ENCODE data around the gene LRIG2. TPM values are rescaled to one million over a fixed set of nuclear protein-coding genes. Genes with fewer than 3 reads are reported as not detected.
A peak's percentile ranks its signal among the peaks of the same experiment; 100 is the strongest.

Gene LRIG2
- total RNA-seq, 1 donor, result 17.4 TPM

DNA sequence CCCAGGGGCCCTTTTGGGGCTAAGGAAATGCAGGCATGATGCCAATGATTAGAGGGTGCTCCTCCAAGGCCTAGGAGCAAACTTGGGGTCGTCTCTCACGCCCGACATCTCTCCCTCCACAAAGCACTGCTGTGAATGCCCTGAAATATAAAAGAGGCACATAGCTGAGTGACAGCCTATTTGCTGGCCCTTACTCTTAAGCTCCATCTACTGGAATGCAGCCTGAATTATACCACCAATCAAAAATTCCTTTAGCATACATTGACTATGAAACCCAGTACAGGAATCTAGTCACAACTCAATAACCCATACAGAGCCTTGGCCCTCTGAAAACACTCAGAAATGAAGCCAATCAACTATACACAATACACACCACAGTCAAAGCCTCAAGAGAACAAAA lies 105.5 kb downstream of the LRIG2 start:
- Histone ChIP-seq H3K4me1 (ENCODE audit: insufficient read depth, low read length) (no peaks in the 10 kb centered on the region), H4K20me1 (ENCODE audit: insufficient read depth, low read length) (no peaks in the 10 kb centered on the region), H2AFZ (ENCODE audit: low read length) (no peak overlapping the region), H3K4me3 (ENCODE audit: insufficient read depth, low read length) (no peak overlapping the region), H3K27ac (ENCODE audit: low read depth, low read length) (no peak overlapping the region), H3K4me2 (ENCODE audit: insufficient read depth, low read length) (no peak overlapping the region), H3K9me3 (ENCODE audit: low read depth, low read length) (no peaks in the 10 kb centered on the region), H3K27me3 (ENCODE audit: insufficient read depth, low read length) (peaks cover 14% of the 10 kb centered on the region), H3K36me3 (ENCODE audit: insufficient read depth, low read length) (no peaks in the 10 kb centered on the region), H3K79me2 (ENCODE audit: insufficient read depth, low read length) (no peaks in the 10 kb centered on the region)
- TF ChIP-seq, protein P1, sequence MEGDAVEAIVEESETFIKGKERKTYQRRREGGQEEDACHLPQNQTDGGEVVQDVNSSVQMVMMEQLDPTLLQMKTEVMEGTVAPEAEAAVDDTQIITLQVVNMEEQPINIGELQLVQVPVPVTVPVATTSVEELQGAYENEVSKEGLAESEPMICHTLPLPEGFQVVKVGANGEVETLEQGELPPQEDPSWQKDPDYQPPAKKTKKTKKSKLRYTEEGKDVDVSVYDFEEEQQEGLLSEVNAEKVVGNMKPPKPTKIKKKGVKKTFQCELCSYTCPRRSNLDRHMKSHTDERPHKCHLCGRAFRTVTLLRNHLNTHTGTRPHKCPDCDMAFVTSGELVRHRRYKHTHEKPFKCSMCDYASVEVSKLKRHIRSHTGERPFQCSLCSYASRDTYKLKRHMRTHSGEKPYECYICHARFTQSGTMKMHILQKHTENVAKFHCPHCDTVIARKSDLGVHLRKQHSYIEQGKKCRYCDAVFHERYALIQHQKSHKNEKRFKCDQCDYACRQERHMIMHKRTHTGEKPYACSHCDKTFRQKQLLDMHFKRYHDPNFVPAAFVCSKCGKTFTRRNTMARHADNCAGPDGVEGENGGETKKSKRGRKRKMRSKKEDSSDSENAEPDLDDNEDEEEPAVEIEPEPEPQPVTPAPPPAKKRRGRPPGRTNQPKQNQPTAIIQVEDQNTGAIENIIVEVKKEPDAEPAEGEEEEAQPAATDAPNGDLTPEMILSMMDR (IDR thresholded peaks at IDR 0.05; ENCODE audit: extremely low read depth, low read depth, low read length), result peak; percentile 31
- DNase-seq (ENCODE audit: insufficient read length, low spot score, missing footprints), result no peak

Other genes with a start within 250 kb of the LRIG2 start
- 69.2 and 77.1 TPM in 2 replicates for gene SLC16A1, start 117.0 kb upstream of the LRIG2 start, total RNA-seq